Astrocyte (in vitro differentiated cells and primary cell): ENCODE measurements around the gene CAPN3. TPM values are rescaled to one million over a fixed set of nuclear protein-coding genes. Genes with fewer than 3 reads are reported as not detected.

Experiments used
- DNase-seq: peaks from one replicate; pipeline ENCODE4 v3.0.0-alpha.2; 2010; ENCODE audit warnings: low read depth
- FAIRE-seq: peaks from 2 replicates; lab custom pipeline; 2011; peaks lifted over from hg19 to GRCh38; lab: Jason Lieb, UNC
- H2AFZ ChIP-seq: 2 replicates; pipeline ENCODE4 v1.6.0; 2012; ENCODE audit warnings: low read depth, low read length, inconsistent platforms
- H3K27ac ChIP-seq: 2 replicates; pipeline ENCODE4 v1.5.1; 2011; ENCODE audit warnings: low read depth, low read length, inconsistent platforms
- H3K27me3 ChIP-seq: 2 replicates; pipeline ENCODE4 v1.6.0; 2011; ENCODE audit warnings: low read length, inconsistent platforms; ENCODE audit not compliant: insufficient read depth
- H3K36me3 ChIP-seq: 2 replicates; pipeline ENCODE4 v1.5.1; 2011; ENCODE audit warnings: low read length, inconsistent platforms; ENCODE audit not compliant: insufficient read depth
- H3K4me1 ChIP-seq: 2 replicates; pipeline ENCODE4 v1.5.1; 2011; ENCODE audit warnings: low read length, inconsistent platforms; ENCODE audit not compliant: insufficient read depth
- H3K4me2 ChIP-seq: 2 replicates; pipeline ENCODE4 v1.6.0; 2012; ENCODE audit warnings: low read length, inconsistent platforms
- H3K4me3 ChIP-seq: 2 replicates; pipeline ENCODE4 v1.5.1; 2011; ENCODE audit warnings: low read depth, mild to moderate bottlenecking, low read length, inconsistent platforms; ENCODE audit not compliant: insufficient read depth
- H3K79me2 ChIP-seq: 2 replicates; pipeline ENCODE4 v1.6.0; 2012; ENCODE audit warnings: mild to moderate bottlenecking, low read length, inconsistent platforms; ENCODE audit not compliant: insufficient read depth
- H3K9ac ChIP-seq: 2 replicates; pipeline ENCODE4 v1.6.0; 2012; ENCODE audit warnings: mild to moderate bottlenecking, low read length, inconsistent platforms
- H3K9me3 ChIP-seq: 2 replicates; pipeline ENCODE4 v1.5.1; 2012; ENCODE audit warnings: low read depth, mild to moderate bottlenecking, low read length, inconsistent platforms; ENCODE audit not compliant: insufficient read depth
- H4K20me1 ChIP-seq: 2 replicates; pipeline ENCODE4 v1.6.0; 2012; ENCODE audit warnings: low read length, inconsistent platforms; ENCODE audit not compliant: insufficient read depth
- H3K27ac Mint-ChIP-seq: one replicate; pipeline ENCODE4 v1.8.0; 2021; ENCODE audit warnings: mild to moderate bottlenecking, mixed read lengths; ENCODE audit not compliant: unreplicated experiment
- H3K27me3 Mint-ChIP-seq: one replicate; pipeline ENCODE4 v1.8.0; 2021; ENCODE audit warnings: low read depth, mixed read lengths; ENCODE audit not compliant: unreplicated experiment
- H3K36me3 Mint-ChIP-seq: one replicate; pipeline ENCODE4 v1.8.0; 2021; ENCODE audit warnings: low read depth, mixed read lengths; ENCODE audit not compliant: unreplicated experiment
- H3K4me1 Mint-ChIP-seq: one replicate; pipeline ENCODE4 v1.8.0; 2021; ENCODE audit warnings: low read depth, mixed read lengths; ENCODE audit not compliant: unreplicated experiment
- H3K4me3 Mint-ChIP-seq: one replicate; pipeline ENCODE4 v1.8.0; 2021; ENCODE audit warnings: mild to moderate bottlenecking, moderate library complexity, mixed read lengths; ENCODE audit not compliant: unreplicated experiment
- H3K9me3 Mint-ChIP-seq: one replicate; pipeline ENCODE4 v1.8.0; 2021; ENCODE audit warnings: mild to moderate bottlenecking, mixed read lengths; ENCODE audit not compliant: unreplicated experiment
- EZH2 ChIP-seq: IDR thresholded peaks from 2 replicates; pipeline ENCODE4 v1.6.1; 2012; ENCODE audit warnings: mild to moderate bottlenecking, low read length, inconsistent platforms; ENCODE audit not compliant: insufficient read depth
- total RNA-seq: library from RNA; stranded (reverse); gene quantifications from 2 replicates; pipeline ENCODE4 v1.2.1, GENCODE V29; 2021
- TF ChIP-seq, protein P1 (sequence below): IDR thresholded peaks from 2 replicates; pipeline ENCODE4 v1.5.1; 2011; ENCODE audit warnings: low read depth, mild to moderate bottlenecking, inconsistent platforms, low read length, moderate library complexity; ENCODE audit not compliant: insufficient read depth

CAPN3 gene
- total RNA-seq, 1 donor from 2014 or later: 0.57 TPM

DNA sequence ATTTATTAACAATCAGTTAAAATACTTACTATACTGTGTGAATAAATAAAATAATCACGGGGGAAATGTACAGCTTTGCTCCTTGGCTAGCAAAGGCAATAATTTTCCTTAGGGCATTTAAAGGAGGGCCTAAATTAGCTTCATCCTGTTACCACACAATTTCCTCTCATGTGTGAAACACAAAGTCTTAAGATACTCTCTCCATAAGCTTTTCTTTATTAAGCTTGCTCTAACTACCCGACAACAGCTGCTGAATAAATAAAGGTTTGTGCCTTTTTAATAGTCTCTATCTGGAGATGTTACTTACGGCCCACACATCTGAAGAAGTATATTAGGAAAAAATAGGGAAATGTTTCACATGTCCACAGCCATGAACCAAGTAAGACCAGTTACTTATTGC lies 102.0 kb downstream of the CAPN3 start:
- H3K9me3 Mint-ChIP-seq: no peaks in the 10 kb centered on the region
- H3K27ac Mint-ChIP-seq: no peak overlapping the region
- no peak overlapping the region for H3K4me3 Mint-ChIP-seq
- H3K27ac ChIP-seq: no peak overlapping the region
- H2AFZ ChIP-seq: no peak overlapping the region
- TF ChIP-seq, protein P1, sequence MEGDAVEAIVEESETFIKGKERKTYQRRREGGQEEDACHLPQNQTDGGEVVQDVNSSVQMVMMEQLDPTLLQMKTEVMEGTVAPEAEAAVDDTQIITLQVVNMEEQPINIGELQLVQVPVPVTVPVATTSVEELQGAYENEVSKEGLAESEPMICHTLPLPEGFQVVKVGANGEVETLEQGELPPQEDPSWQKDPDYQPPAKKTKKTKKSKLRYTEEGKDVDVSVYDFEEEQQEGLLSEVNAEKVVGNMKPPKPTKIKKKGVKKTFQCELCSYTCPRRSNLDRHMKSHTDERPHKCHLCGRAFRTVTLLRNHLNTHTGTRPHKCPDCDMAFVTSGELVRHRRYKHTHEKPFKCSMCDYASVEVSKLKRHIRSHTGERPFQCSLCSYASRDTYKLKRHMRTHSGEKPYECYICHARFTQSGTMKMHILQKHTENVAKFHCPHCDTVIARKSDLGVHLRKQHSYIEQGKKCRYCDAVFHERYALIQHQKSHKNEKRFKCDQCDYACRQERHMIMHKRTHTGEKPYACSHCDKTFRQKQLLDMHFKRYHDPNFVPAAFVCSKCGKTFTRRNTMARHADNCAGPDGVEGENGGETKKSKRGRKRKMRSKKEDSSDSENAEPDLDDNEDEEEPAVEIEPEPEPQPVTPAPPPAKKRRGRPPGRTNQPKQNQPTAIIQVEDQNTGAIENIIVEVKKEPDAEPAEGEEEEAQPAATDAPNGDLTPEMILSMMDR: no peak
- no peak for TF ChIP-seq EZH2
- H3K9ac ChIP-seq: no peak overlapping the region
- peaks cover 21% of the 10 kb centered on the region for H3K4me1 ChIP-seq
- H3K36me3 ChIP-seq: peaks cover 9% of the 10 kb centered on the region
- H3K36me3 Mint-ChIP-seq: peaks cover 4% of the 10 kb centered on the region
- no peak overlapping the region for H3K4me3 ChIP-seq
- H3K4me2 ChIP-seq: no peak overlapping the region
- H4K20me1 ChIP-seq: no peaks in the 10 kb centered on the region
- peaks cover 17% of the 10 kb centered on the region for H3K4me1 Mint-ChIP-seq
- FAIRE-seq: no peak
- no peaks in the 10 kb centered on the region for H3K27me3 Mint-ChIP-seq
- H3K79me2 ChIP-seq: peaks cover 10% of the 10 kb centered on the region
- no peak for DNase-seq
- no peaks in the 10 kb centered on the region for H3K9me3 ChIP-seq
- H3K27me3 ChIP-seq: no peaks in the 10 kb centered on the region

Other genes with a start within 250 kb of the CAPN3 start
- gene PLA2G4F, start 202.9 kb upstream of the CAPN3 start, total RNA-seq: 0.30 TPM in 1 of 2 replicates, not detected in the other
- 60.6 and 63.0 TPM in 2 replicates for gene VPS39, start 151.2 kb upstream of the CAPN3 start, total RNA-seq
- gene GANC, start 86.3 kb upstream of the CAPN3 start, total RNA-seq: 12.5 and 13.4 TPM in 2 replicates
- 39.6 and 40.9 TPM in 2 replicates for gene TMEM87A, start 86.1 kb upstream of the CAPN3 start, total RNA-seq
- 60.3 and 69.6 TPM in 2 replicates for gene ZNF106, start 131.6 kb downstream of the CAPN3 start, total RNA-seq
- 122 and 124 TPM in 2 replicates for gene SNAP23, start 136.1 kb downstream of the CAPN3 start, total RNA-seq
- gene LRRC57, start 189.3 kb downstream of the CAPN3 start, total RNA-seq: 27.6 and 28.8 TPM in 2 replicates
- gene HAUS2, start 189.3 kb downstream of the CAPN3 start, total RNA-seq: 21.7 and 24.4 TPM in 2 replicates
- 6.4 and 7.1 TPM in 2 replicates for gene STARD9, start 216.1 kb downstream of the CAPN3 start, total RNA-seq